ENCODE measurements around the gene PALM3. TPM values are rescaled to one million over a fixed set of nuclear protein-coding genes. Genes with fewer than 3 reads are reported as not detected.
"Not testable (repeated sequence)": the region's sequence is repeated elsewhere in the genome, so short reads cannot be mapped to it uniquely, and the experiment has no call there.

The PALM3 gene
- total RNA-seq, 1 experiment from 2014 or later = 2.3 TPM

DNA sequence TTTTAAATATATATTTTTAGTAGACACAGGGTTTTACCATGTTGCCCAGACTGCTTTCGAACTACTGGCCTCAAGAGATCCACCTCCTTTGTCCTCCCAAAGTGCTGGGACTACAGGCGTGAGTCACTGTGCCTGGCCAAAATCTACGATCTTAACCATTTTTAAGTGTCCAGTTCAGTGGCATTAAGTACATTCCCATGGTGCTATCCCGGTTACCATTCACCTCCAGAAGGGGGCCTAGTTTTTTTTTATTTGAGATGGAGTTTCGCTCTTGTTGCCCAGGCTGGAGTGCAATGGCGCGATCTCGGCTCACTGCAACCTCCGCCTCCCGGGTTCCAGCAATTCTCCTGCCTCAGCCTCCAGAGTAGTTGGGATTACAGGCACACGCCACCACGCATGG, 26.7 kb downstream of the PALM3 start:
- H3K9ac ChIP-seq (ENCODE audit: low read length); H3K36me3 ChIP-seq (ENCODE audit: low read depth, low read length); H3K79me2 ChIP-seq (ENCODE audit: low read length); POLR2A ChIA-PET (ENCODE audit: unreplicated experiment); intact Hi-C loops (cut with micrococcal nuclease); H3F3A ChIP-seq (ENCODE audit: low read length, unreplicated experiment); H2AFZ ChIP-seq (ENCODE audit: low read length); H3K4me2 ChIP-seq (ENCODE audit: low read length); H3K27me3 ChIP-seq (ENCODE audit: low read length); H3K4me3 ChIP-seq (ENCODE audit: low read length); ATAC-seq; H3K27ac ChIP-seq (ENCODE audit: low read length); H3K4me1 ChIP-seq (ENCODE audit: insufficient read depth, low read length); H3K9me3 ChIP-seq (ENCODE audit: low read length); H3K9me2 ChIP-seq (replicated peaks; ENCODE audit: low read length); BruUV-seq (replicated peaks); H4K20me1 ChIP-seq (ENCODE audit: low read length): not testable (repeated sequence)
- DNase-seq = peak; percentile 35
- CTCF ChIA-PET = interaction anchor here (0.7 kb wide), 1 partner anchor 83 kb away, joined by 4 read pairs; the partner anchor contains the start of gene DCAF15
- TF ChIP-seq, protein P1, sequence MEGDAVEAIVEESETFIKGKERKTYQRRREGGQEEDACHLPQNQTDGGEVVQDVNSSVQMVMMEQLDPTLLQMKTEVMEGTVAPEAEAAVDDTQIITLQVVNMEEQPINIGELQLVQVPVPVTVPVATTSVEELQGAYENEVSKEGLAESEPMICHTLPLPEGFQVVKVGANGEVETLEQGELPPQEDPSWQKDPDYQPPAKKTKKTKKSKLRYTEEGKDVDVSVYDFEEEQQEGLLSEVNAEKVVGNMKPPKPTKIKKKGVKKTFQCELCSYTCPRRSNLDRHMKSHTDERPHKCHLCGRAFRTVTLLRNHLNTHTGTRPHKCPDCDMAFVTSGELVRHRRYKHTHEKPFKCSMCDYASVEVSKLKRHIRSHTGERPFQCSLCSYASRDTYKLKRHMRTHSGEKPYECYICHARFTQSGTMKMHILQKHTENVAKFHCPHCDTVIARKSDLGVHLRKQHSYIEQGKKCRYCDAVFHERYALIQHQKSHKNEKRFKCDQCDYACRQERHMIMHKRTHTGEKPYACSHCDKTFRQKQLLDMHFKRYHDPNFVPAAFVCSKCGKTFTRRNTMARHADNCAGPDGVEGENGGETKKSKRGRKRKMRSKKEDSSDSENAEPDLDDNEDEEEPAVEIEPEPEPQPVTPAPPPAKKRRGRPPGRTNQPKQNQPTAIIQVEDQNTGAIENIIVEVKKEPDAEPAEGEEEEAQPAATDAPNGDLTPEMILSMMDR (conservative IDR thresholded peaks at IDR 0.05; ENCODE audit: low read depth, low read length) = peak; percentile 30; the same call in 1 of the 2 replicates

DNA sequence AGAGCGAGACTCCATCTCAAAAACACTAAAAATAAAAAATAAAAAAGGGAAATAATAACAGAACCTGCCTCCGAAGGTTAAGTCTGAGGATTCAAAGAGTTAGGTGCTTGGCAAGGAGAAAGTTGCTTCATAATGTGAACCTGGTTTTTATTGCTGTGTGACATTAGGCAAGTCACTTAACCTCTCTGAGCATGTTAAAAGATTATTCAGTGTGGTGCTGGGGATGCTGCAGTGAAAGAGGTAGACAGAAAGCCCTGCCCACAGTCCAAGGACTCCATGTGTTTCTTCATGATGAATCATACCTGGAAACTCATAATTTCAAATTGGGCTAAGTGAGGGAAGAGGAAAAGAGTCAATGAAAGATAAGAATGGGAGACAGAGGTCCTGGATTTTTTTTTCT, 27.9 kb downstream of the PALM3 start:
- Histone ChIP-seq H2AFZ (ENCODE audit: low read length) (no peak overlapping the region), H3K36me3 (ENCODE audit: low read depth, low read length) (no peaks in the 10 kb centered on the region), H3F3A (ENCODE audit: low read length, unreplicated experiment) (no peaks in the 10 kb centered on the region), H3K4me3 (ENCODE audit: low read length) (no peak overlapping the region), H3K4me1 (ENCODE audit: insufficient read depth, low read length) (no peaks in the 10 kb centered on the region), H3K4me2 (ENCODE audit: low read length) (no peak overlapping the region), H3K9me3 (ENCODE audit: low read length) (no peaks in the 10 kb centered on the region), H4K20me1 (ENCODE audit: low read length) (no peaks in the 10 kb centered on the region), H3K27ac (ENCODE audit: low read length) (no peak overlapping the region), H3K27me3 (ENCODE audit: low read length) (no peaks in the 10 kb centered on the region), H3K9me2 (replicated peaks; ENCODE audit: low read length) (no peaks in the 10 kb centered on the region), H3K9ac (ENCODE audit: low read length) (no peak overlapping the region), H3K79me2 (ENCODE audit: low read length) (no peaks in the 10 kb centered on the region)
- no peak for DNase-seq
- ATAC-seq = no peak
- intact Hi-C loops (cut with micrococcal nuclease) = loop anchor here (2.0 kb wide), 1 partner anchor 153 kb away; no protein-coding TSS in a partner anchor
- TF ChIP-seq EZH2 (IDR thresholded peaks at IDR 0.05; ENCODE audit: low read length, unreplicated experiment) (no peak), EZH2phosphoT487 (IDR thresholded peaks at IDR 0.05; ENCODE audit: borderline replicate concordance, low read length) (no peak)
- TF ChIP-seq, protein P1 (conservative IDR thresholded peaks at IDR 0.05; ENCODE audit: low read depth, low read length) = no peak
- TSS peak; percentile 32 for BruUV-seq (replicated peaks)
- ChIA-PET CTCF (no interaction called here), POLR2A (ENCODE audit: unreplicated experiment) (no interaction called here)

- Histone ChIP-seq H3K36me3 (ENCODE audit: low read depth, low read length) (no peaks in the 10 kb centered on the region), H2AFZ (ENCODE audit: low read length) (peak within 1 kb of the TSS; percentile 96), H3K27me3 (ENCODE audit: low read length) (no peaks in the 10 kb centered on the region), H4K20me1 (ENCODE audit: low read length) (no peaks in the 10 kb centered on the region), H3F3A (ENCODE audit: low read length, unreplicated experiment) (no peaks in the 10 kb centered on the region), H3K4me2 (ENCODE audit: low read length) (peak within 1 kb of the TSS; percentile 97), H3K4me3 (ENCODE audit: low read length) (peak within 1 kb of the TSS; percentile 83), H3K79me2 (ENCODE audit: low read length) (no peaks in the 10 kb centered on the region), H3K27ac (ENCODE audit: low read length) (no peak within 1 kb of the TSS), H3K4me1 (ENCODE audit: insufficient read depth, low read length) (no peaks in the 10 kb centered on the region), H3K9me2 (replicated peaks; ENCODE audit: low read length) (no peaks in the 10 kb centered on the region), H3K9me3 (ENCODE audit: low read length) (no peaks in the 10 kb centered on the region), H3K9ac (ENCODE audit: low read length) (peak within 1 kb of the TSS; percentile 64)
- DNase-seq = peak; percentile 63
- BruUV-seq (replicated peaks) = TSS peak; percentile 35
- peak; percentile 80 for ATAC-seq
- no peak for TF ChIP-seq EZH2 (IDR thresholded peaks at IDR 0.05; ENCODE audit: low read length, unreplicated experiment)
- TF ChIP-seq, protein P1 (conservative IDR thresholded peaks at IDR 0.05; ENCODE audit: low read depth, low read length) = peak; percentile 74
- ChIA-PET CTCF (interaction anchor here (0.6 to 1.1 kb wide), 8 partner anchors 26 to 166 kb away, joined by 3 to 14 read pairs (median 3); partner anchors contain the start of genes ASF1B, DCAF15 and RFX1), POLR2A (ENCODE audit: unreplicated experiment) (interaction anchor here (0.5 to 0.6 kb wide), 2 partner anchors 50 to 80 kb away, joined by 4 to 5 read pairs; partner anchors contain the start of gene DCAF15)
- intact Hi-C loops (cut with micrococcal nuclease) = loop anchor here (2.0 kb wide), 1 partner anchor 151 kb away; no protein-coding TSS in a partner anchor
These were observed 30.0 kb downstream of the PALM3 start, which contains the start of gene IL27RA for GRCh38 chr19:14031719-14032480. Gene IL27RA, plus strand, starts transcription at chr19:14031762. Its CDS starts 111 bp downstream, at chr19:14031873.

Measured in PC-3 (cell line).